HUDEP-2 (cell line): ENCODE results near the gene EIF2S1.
A peak's percentile ranks its signal among the peaks of the same experiment; 100 is the strongest.
"Not testable (repeated sequence)": the region's sequence is repeated elsewhere in the genome, so short reads cannot be mapped to it uniquely, and the experiment has no call there.

ENCODE experiments used
- DNase-seq, 76 experiments: peaks; one replicate each; lab custom pipeline; 2025; ENCODE audit not compliant: unreplicated experiment in 76 of 76; lab: John Stamatoyannopoulos, UW

The EIF2S1 gene

GRCh38 chr14:67359775-67360469, at the start of gene EIF2S1, which contains the start of gene ATP6V1D:
TSS of gene EIF2S1 (plus strand) at chr14:67360328. CDS start at chr14:67364768, 4,440 bp downstream.
TSS of gene ATP6V1D (minus strand) at chr14:67359804. CDS start at chr14:67359698, 106 bp downstream.
- peak; percentile 22 to 99 (median 98) for DNase-seq

DNA sequence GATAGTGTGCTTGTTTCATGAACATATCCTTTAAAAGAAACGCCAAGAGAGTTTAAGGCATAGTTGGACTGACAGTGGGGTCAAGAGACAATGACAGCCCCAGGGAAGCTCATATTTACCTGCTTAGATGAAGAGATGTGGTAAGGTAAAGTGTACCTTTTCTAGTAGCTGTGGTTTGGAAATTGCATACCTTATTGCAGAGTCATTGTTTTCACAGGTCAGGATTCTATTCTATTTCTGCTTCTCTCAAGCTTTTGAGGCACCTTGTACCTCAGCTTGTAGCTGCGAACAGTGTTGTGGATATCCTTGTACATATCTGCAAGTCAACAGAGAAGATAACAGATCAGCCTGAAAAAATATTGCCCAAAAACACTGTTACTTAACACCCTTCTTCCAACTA, 48.3 kb upstream of the EIF2S1 start:
- no peak for DNase-seq

DNA sequence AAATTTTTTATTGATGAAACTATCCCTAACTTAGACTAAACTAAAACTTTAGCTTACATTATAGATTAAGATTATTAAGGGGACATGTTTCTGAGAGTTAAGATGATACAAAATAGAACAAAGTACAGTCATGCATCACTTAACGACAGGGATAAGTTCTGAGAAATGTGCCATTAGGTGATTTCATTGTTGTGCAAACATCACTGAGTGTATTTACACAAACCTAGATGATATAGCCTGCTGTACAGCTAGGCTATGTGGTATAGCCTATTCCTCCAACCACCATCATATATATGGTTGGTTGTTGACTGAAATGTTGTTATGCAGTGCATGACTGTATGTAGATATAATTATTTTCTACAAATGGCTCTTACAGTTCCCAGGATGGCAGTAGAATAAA, 47.0 kb upstream of the EIF2S1 start:
- DNase-seq = no peak

DNA sequence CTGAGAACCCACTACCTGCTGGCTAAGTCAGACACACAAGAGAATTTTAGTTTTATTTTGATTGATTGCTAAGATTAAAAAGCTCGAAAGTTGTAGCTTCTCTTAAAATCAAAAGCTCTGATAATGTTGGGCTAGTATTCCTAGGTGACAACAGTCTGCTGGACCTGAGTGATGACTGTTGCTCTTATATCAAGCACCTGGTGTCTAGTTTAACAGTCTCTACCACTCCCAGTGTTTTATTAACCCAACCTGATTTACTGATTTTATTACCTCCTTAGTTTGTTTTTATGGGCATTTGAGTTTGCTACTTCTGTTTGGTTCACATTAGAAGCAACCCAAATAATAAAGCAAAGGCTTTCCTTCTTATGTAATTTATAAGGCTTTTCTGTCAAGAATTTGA, 42.3 kb upstream of the EIF2S1 start:
- no peak for DNase-seq

- DNase-seq = no peak
These were observed 41.0 kb upstream of the EIF2S1 start for GRCh38 chr14:67319142-67319541.

DNA sequence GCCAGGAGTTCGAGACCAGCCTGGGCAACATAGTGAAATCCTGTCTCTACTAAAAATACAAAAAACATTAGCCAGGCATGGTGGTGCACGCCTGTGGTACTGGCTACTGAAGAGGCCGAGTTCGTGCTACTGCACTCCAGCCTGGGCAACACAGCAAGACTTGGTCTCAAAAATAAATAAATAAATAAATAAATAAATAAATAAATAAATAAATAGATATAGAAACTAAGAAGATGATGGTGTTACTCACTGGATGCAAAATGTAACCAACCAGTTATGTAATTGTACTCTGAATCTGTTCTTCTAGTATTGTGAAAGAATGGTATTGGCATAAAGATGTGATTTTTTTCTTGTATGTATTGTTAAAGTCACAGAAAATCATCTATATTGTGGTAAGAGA, 30.5 kb upstream of the EIF2S1 start:
- DNase-seq = not testable (repeated sequence)

- no peak for DNase-seq
These were observed 28.6 kb upstream of the EIF2S1 start for GRCh38 chr14:67331368-67332125.

- no peak for DNase-seq
These were observed 27.7 kb upstream of the EIF2S1 start for GRCh38 chr14:67332468-67332867.

- DNase-seq = peak in 5 of 76 experiments; percentile 4 to 29 (median 6)
These were observed 24.3 kb upstream of the EIF2S1 start for GRCh38 chr14:67335781-67336180.

DNA sequence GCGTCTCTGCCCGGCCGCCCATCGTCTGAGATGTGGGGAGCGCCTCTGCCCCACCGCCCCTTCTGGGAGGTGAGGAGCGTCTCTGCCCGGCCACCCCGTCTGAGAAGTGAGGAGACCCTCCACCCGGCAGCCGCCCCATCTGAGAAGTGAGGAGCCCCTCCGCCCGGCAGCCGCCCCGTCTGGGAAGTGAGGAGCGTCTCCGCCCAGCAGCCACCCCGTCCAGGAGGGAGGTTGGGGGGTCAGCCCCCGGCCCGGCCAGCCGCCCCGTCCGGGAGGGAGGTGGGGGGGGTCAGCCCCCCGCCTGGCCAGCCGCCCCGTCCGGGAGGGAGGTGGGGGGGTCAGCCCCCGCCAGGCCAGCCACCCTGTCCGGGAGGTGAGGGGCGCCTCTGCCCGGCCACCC, 18.9 kb upstream of the EIF2S1 start:
- DNase-seq = not testable (repeated sequence)

DNA sequence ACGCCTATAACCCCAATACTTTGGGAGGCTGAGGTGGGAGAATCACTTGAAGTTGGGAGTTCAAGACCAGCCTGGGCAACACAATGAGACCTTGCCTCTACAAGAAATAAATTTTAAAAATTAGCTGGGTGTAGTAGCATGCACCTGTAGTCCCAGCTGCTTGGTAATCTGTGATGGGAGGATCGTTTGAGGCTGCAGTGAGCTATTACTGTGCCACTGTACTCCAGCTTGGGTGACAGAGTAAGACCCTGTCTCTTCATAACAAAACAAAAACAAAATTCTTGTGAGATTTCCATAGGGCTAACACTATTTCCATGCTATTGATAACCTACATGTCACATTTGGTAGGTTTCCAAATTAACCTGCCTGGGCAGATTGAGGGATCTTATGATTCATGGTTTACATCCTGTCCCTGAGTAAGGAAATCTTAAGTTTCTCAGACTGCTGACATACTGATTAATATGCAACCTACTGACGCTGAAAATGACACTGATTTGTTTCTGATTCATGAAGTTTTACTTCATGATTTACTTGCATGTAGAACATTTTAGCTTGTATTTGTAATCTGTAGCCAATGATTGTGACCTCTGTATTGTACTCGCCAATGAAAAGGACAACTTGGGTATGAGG, 16.4 kb upstream of the EIF2S1 start:
- DNase-seq = no peak

DNA sequence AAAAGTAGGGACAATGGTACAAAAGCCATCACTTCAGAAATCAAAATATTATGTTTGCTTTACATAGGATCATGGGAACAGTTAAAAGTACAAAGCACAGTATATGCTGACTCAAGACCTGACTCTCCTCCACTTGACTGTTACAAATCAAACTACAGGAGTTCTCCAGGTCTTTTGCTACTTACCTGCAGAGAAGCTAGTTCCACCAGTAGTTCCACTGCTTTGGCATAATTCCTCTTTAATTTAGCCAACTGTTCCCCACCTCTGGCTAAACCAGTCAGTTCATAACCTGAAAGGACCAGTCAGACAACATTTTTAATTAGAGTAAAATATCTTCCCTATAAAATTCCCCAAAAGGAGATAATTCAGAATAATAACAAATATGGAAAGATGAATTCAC, 14.5 kb upstream of the EIF2S1 start:
- DNase-seq = no peak

- DNase-seq = no peak
These were observed 8.1 kb upstream of the EIF2S1 start for GRCh38 chr14:67352055-67352454.

DNA sequence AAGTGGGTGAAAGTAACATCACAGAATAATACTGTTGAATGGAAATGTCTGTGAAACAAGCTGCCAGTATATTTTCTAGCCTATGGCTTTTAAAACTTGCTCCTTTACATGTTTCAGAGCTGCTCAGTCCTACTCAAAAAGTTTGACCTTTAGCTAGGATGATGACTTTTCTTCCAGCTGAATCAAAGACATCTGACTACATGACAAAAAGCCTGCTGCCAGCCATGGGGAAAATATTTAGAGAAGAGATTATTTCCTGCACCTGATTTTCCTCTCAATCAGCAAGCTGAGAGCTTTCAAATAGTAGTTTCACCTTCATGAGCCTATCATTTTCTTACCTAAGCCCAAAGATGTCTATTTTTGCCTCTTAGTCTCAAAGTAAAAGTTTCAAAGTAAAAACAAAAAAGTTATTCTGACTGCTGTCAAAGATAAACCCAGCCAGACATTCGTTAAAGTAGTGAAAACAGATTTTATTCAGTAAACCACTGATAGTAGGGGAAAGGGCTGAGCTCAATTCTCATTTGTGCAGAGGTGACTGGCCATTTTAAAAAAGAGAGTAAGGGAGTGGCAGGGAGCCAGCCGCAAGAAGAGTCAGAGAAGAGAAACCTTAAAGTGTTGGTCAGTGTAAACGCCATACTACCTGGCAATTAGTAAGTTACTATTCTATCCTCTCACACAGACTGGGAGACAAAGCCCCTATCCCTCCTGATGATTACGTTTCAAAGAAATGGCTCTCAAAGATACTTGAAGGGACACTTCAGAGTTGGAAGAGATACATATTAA, 2.8 kb upstream of the EIF2S1 start:
- DNase-seq = peak in 2 of 76 experiments; percentile 3 to 10

GRCh38 chr14:67357969-67358354, 2.2 kb upstream of the EIF2S1 start:
- no peak for DNase-seq

- DNase-seq = peak in 1 of 76 experiments; percentile 31
These were observed 979 bp upstream of the EIF2S1 start for GRCh38 chr14:67358924-67359774.

DNA sequence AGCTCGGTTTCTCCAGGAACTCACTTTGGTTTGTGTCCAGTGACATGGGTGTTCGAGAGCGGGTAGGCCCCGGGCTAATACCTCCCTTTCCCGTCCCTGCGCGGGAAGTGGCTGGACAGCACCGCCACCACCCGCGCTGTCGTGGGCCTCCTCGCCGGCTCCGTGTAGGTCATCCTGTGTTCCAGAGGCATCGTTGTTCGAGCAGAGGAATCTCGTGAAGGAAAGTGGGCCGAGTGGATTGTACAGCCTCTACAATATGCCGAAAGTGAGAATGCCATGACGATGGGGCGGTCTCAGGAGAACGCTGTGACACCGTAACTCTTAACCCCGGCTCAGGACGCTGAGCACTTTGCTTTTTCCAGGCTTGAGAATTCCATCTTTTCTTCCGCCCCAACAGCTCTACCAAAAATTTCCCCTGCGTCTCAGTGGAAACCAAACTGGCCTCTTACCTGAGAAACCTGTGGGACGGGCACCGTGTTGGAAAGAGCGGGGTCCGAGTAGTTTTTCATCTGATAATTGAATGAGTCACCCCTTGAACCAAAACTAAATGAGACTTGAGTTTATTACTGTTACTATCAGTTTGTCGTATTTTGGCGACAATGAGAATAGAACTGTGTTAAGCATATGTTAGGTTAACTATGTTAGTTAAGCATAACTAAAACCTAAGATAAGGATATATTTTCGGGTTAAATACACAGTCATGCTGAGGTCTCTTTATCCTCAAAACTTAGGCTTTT, 510 bp downstream of the EIF2S1 start:
- peak in 6 of 76 experiments; percentile 20 to 46 (median 38) for DNase-seq

- DNase-seq = no peak
These were observed 5.3 kb downstream of the EIF2S1 start for GRCh38 chr14:67365476-67365875.

- DNase-seq = no peak
These were observed 10.7 kb downstream of the EIF2S1 start for GRCh38 chr14:67370830-67371229.
